ENCODE results near the gene CYSTM1. TPM values are rescaled to one million over a fixed set of nuclear protein-coding genes. Genes with fewer than 3 reads are reported as not detected.

Gene CYSTM1
- total and polyA plus RNA-seq, 3 donors from 2014 or later = 33.5 to 115 (median 43.6) TPM

- Histone ChIP-seq H3K36me3 (ENCODE audit: low read depth, missing control alignments) (no peaks in the 10 kb centered on the region), H3K4me3 (no peak overlapping the region), H3K9me3 (no peaks in the 10 kb centered on the region), H3K27ac (no peak overlapping the region), H3K27me3 (no peaks in the 10 kb centered on the region), H3K4me1 (peaks cover 3% of the 10 kb centered on the region)
- no peak for DNase-seq
- TF ChIP-seq CTCF (IDR thresholded peaks at IDR 0.05) (no peak), POLR2A (IDR thresholded peaks at IDR 0.05) (no peak)
- WGBS, 2 donors = 91 to 92% methylated on average over 11 of the region's 11 CpGs
- intact Hi-C loops (cut with DNase I; ENCODE audit: low total_unique reads) = no loop called here
These were observed 61.0 kb downstream of the CYSTM1 start for GRCh38 chr5:140235791-140236551.

- H3K4me1 ChIP-seq = peaks cover 14% of the 10 kb centered on the region
- intact Hi-C loops (cut with DNase I; ENCODE audit: low total_unique reads) = no loop called here
- no peak for TF ChIP-seq CTCF (IDR thresholded peaks at IDR 0.05)
- no peak for TF ChIP-seq POLR2A (IDR thresholded peaks at IDR 0.05)
These were observed 62.1 kb downstream of the CYSTM1 start for GRCh38 chr5:140236891-140237598.

GRCh38 chr5:140238756-140239155 lies 63.8 kb downstream of the CYSTM1 start:
- no peak overlapping the region for H3K4me3 ChIP-seq
- TF ChIP-seq CTCF (IDR thresholded peaks at IDR 0.05) = no peak
- TF ChIP-seq POLR2A (IDR thresholded peaks at IDR 0.05) = no peak
- intact Hi-C loops (cut with DNase I; ENCODE audit: low total_unique reads) = no loop called here
- DNase-seq = no peak
- no peaks in the 10 kb centered on the region for H3K9me3 ChIP-seq
- H3K27me3 ChIP-seq = no peaks in the 10 kb centered on the region
- WGBS, 2 donors = 97 to 98% methylated on average over 6 of the region's 6 CpGs
- no peak overlapping the region for H3K27ac ChIP-seq
- no peaks in the 10 kb centered on the region for H3K36me3 ChIP-seq (ENCODE audit: low read depth, missing control alignments)
- H3K4me1 ChIP-seq = peaks cover 14% of the 10 kb centered on the region

More at GRCh38 chr5:140236891-140237598, 62.1 kb downstream of the CYSTM1 start:
- no peak overlapping the region for H3K4me3 ChIP-seq
- DNase-seq = no peak
- no peaks in the 10 kb centered on the region for H3K9me3 ChIP-seq
- WGBS, 2 donors = 73 to 93% methylated on average over 5 to 6 of the region's 6 CpGs
- H3K27ac ChIP-seq = no peak overlapping the region
- no peaks in the 10 kb centered on the region for H3K36me3 ChIP-seq (ENCODE audit: low read depth, missing control alignments)
- no peaks in the 10 kb centered on the region for H3K27me3 ChIP-seq

GRCh38 chr5:140239461-140239860 lies 64.5 kb downstream of the CYSTM1 start:
- Histone ChIP-seq H3K36me3 (ENCODE audit: low read depth, missing control alignments) (no peaks in the 10 kb centered on the region), H3K9me3 (no peaks in the 10 kb centered on the region), H3K4me3 (no peak overlapping the region), H3K4me1 (peaks cover 16% of the 10 kb centered on the region), H3K27me3 (no peaks in the 10 kb centered on the region), H3K27ac (no peak overlapping the region)
- DNase-seq = no peak
- WGBS, 2 donors = 94 to 100% methylated on average over 4 to 5 of the region's 5 CpGs
- no peak for TF ChIP-seq CTCF (IDR thresholded peaks at IDR 0.05)
- TF ChIP-seq POLR2A (IDR thresholded peaks at IDR 0.05) = no peak
- intact Hi-C loops (cut with DNase I; ENCODE audit: low total_unique reads) = no loop called here
